DOHH2 (cell line): ENCODE results near the gene SAMD9.

ENCODE experiments used
- H3F3A ChIP-seq: fragments of 200-600 bp; sonication (generic), shearing (Covaris generic); 2 replicates; pipeline ENCODE4 v1.6.0; 2016; ENCODE audit warnings: antibody characterized with exemption, mild to moderate bottlenecking; ENCODE audit not compliant: control insufficient read depth, insufficient read depth
- H3K27ac ChIP-seq: fragments of 200-600 bp; sonication (generic); 2 replicates; pipeline ENCODE4 v1.5.1; 2014; ENCODE audit warnings: low read depth, mild to moderate bottlenecking, low read length, moderate library complexity
- H3K27me3 ChIP-seq: fragments of 200-600 bp; sonication (generic); 2 replicates; pipeline ENCODE4 v1.6.1; 2014; ENCODE audit warnings: mild to moderate bottlenecking, low read length, mixed read lengths; ENCODE audit not compliant: control insufficient read depth
- H3K36me3 ChIP-seq: fragments of 200-600 bp; sonication (generic); 2 replicates; pipeline ENCODE4 v1.6.1; 2014; ENCODE audit warnings: mild to moderate bottlenecking, low read length, moderate library complexity, mixed read lengths; ENCODE audit not compliant: control insufficient read depth
- H3K4me1 ChIP-seq: fragments of 200-600 bp; sonication (generic); 2 replicates; pipeline ENCODE4 v1.6.1; 2014; ENCODE audit warnings: mild to moderate bottlenecking, low read length, mixed read lengths; ENCODE audit not compliant: control insufficient read depth
- H3K4me2 ChIP-seq: fragments of 200-600 bp; sonication (generic); 2 replicates; pipeline ENCODE4 v1.6.0; 2014; ENCODE audit warnings: mild to moderate bottlenecking, low read length, moderate library complexity
- H3K4me3 ChIP-seq: fragments of 200-600 bp; sonication (generic); 2 replicates; pipeline ENCODE4 v1.5.1; 2014; ENCODE audit warnings: mild to moderate bottlenecking, low read length, mixed read lengths
- H3K79me2 ChIP-seq: fragments of 200-600 bp; sonication (generic); 2 replicates; pipeline ENCODE4 v1.6.1; 2014; ENCODE audit warnings: mild to moderate bottlenecking, low read length, mixed read lengths; ENCODE audit not compliant: control insufficient read depth
- H3K9me2 ChIP-seq: fragments of 200-600 bp; sonication (generic); replicated peaks from 2 replicates; pipeline ENCODE4 v1.6.1; 2014; ENCODE audit warnings: mild to moderate bottlenecking, low read length, mixed read lengths; ENCODE audit not compliant: control insufficient read depth
- H3K9me3 ChIP-seq: fragments of 200-600 bp; sonication (generic); 2 replicates; pipeline ENCODE4 v1.6.1; 2014; ENCODE audit warnings: antibody characterized with exemption, low read length, mixed read lengths; ENCODE audit not compliant: control insufficient read depth, insufficient read depth
- H4K20me1 ChIP-seq: fragments of 200-600 bp; sonication (generic); 2 replicates; pipeline ENCODE4 v1.6.0; 2014; ENCODE audit warnings: low read depth, mild to moderate bottlenecking, antibody characterized with exemption, low read length, moderate library complexity; ENCODE audit not compliant: control insufficient read depth, insufficient read depth
- EZH2phosphoT487 ChIP-seq: fragments of 200-600 bp; sonication (generic); IDR thresholded peaks from 2 replicates; pipeline ENCODE4 v1.6.1; 2017; ENCODE audit warnings: borderline replicate concordance, mild to moderate bottlenecking, antibody characterized with exemption, low read length, moderate library complexity, mixed read lengths
- TF ChIP-seq, protein P1 (sequence below): fragments of 200-600 bp; sonication (generic); IDR thresholded peaks from one replicate; pipeline ENCODE4 v1.5.1; 2014; ENCODE audit warnings: antibody characterized with exemption, mild to moderate bottlenecking, low read depth, low read length; ENCODE audit not compliant: poor library complexity, severe bottlenecking

The SAMD9 gene

DNA sequence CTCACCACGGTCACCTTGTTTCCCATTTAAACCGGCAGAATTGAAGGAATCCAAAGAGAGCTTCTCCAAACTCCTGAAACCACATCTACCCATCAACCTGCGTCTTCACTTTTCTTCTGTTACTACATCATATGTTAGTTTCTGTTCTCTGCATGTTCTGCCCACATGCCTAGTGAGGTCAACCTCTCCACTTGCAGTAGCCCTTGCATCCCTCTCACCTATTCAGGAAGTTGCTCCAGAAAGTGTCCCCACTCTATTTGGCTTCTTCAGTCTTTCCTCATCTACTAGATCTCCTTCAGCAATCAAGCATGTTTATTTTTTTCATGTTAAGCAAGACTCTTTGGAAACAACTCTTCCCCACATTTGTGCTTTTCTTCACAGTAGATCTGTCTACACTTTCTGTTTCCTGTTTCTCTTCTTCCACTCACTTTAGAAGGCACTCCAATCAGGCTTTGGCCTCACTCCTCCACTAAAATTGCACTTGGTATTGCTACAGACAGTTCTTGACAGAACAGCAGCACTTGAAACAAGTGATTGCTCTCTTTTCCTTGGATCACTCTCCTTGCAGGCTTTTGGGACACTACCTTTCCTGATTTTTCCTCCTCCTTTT, 22.9 kb upstream of the SAMD9 start:
- Histone ChIP-seq H3F3A (no peaks in the 10 kb centered on the region), H3K4me1 (no peaks in the 10 kb centered on the region), H3K27ac (no peak overlapping the region)

DNA sequence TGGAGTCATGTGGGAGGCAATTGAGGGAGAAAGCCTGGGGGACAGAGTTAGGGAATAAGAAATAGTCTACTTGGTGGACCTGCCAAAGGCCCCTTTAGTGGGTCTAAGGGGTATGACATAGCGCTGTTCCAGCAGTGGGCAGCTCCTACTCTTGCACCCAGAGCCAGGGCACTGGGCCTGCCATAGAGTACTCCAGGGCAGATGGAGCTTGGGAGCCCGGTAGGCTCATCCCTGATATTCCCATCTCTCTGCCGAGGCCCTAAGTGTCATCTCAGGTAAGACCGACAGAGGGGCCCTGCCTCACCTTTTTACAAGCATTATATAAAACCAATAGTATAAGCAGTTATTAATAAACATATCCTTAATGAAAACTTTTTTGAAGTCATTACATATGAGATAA, 20.8 kb upstream of the SAMD9 start:
- Histone ChIP-seq H3K4me2 (no peak overlapping the region), H3K9me3 (no peaks in the 10 kb centered on the region), H3K27me3 (no peaks in the 10 kb centered on the region), H3F3A (no peaks in the 10 kb centered on the region), H4K20me1 (no peaks in the 10 kb centered on the region), H3K79me2 (no peaks in the 10 kb centered on the region), H3K4me3 (no peak overlapping the region), H3K9me2 (no peaks in the 10 kb centered on the region), H3K36me3 (no peaks in the 10 kb centered on the region), H3K4me1 (no peaks in the 10 kb centered on the region), H3K27ac (no peak overlapping the region)
- TF ChIP-seq, protein P1, sequence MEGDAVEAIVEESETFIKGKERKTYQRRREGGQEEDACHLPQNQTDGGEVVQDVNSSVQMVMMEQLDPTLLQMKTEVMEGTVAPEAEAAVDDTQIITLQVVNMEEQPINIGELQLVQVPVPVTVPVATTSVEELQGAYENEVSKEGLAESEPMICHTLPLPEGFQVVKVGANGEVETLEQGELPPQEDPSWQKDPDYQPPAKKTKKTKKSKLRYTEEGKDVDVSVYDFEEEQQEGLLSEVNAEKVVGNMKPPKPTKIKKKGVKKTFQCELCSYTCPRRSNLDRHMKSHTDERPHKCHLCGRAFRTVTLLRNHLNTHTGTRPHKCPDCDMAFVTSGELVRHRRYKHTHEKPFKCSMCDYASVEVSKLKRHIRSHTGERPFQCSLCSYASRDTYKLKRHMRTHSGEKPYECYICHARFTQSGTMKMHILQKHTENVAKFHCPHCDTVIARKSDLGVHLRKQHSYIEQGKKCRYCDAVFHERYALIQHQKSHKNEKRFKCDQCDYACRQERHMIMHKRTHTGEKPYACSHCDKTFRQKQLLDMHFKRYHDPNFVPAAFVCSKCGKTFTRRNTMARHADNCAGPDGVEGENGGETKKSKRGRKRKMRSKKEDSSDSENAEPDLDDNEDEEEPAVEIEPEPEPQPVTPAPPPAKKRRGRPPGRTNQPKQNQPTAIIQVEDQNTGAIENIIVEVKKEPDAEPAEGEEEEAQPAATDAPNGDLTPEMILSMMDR = no peak
- no peak for TF ChIP-seq EZH2phosphoT487

More for the DNA sequence above, 22.9 kb upstream of the SAMD9 start:
- Histone ChIP-seq H4K20me1 (no peaks in the 10 kb centered on the region), H3K4me2 (no peak overlapping the region), H3K79me2 (no peaks in the 10 kb centered on the region), H3K9me3 (no peaks in the 10 kb centered on the region), H3K9me2 (no peaks in the 10 kb centered on the region), H3K27me3 (no peaks in the 10 kb centered on the region), H3K36me3 (no peaks in the 10 kb centered on the region), H3K4me3 (no peak overlapping the region)
- TF ChIP-seq EZH2phosphoT487 = no peak
- TF ChIP-seq, protein P1 = no peak

DNA sequence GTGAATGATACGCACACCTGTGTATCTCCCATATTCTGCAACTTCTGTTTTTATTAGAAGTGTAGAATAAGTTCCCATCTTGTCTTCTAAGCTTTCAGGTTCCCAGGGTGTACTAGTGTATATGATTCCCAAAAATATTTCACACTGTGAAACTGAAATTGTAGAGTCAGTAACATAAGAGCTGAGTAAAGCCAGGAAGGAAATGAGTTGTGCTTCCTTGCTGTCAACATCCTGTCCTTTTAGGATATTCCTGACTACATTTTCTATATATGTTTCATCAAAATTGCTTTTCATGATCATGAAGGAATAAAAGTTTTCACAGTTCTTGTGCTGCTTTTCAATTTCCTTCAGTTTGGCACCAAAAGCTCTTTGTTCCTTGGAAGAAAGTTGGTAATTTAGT, 15.2 kb upstream of the SAMD9 start:
- Histone ChIP-seq H3K9me3 (no peaks in the 10 kb centered on the region), H3K79me2 (no peaks in the 10 kb centered on the region), H3K4me2 (no peak overlapping the region), H3K4me3 (no peak overlapping the region), H3F3A (no peaks in the 10 kb centered on the region), H3K4me1 (no peaks in the 10 kb centered on the region), H3K27ac (no peak overlapping the region), H3K9me2 (no peaks in the 10 kb centered on the region), H4K20me1 (no peaks in the 10 kb centered on the region), H3K27me3 (no peaks in the 10 kb centered on the region), H3K36me3 (no peaks in the 10 kb centered on the region)
- no peak for TF ChIP-seq EZH2phosphoT487
- TF ChIP-seq, protein P1 = no peak
